Activated T-helper 1 cell treated with anti-CD3 and anti-CD28 coated beads, Interleukin-2, amount 50 U/mL, for 16 hours (primary cell): ENCODE measurements around the gene CCDC88A.
"Not testable (repeated sequence)": the region's sequence is repeated elsewhere in the genome, so short reads cannot be mapped to it uniquely, and the experiment has no call there.

ENCODE experiments used
- DNase-seq, 2 donors: peaks; one replicate each; pipeline ENCODE4 v3.0.0-alpha.2; 2020; ENCODE audit warnings: low read depth in 1 of 2, low spot score in 1 of 2

CCDC88A gene

GRCh38 chr2:55311444-55311870, 108.2 kb downstream of the CCDC88A start:
- DNase-seq = no peak

GRCh38 chr2:55309446-55309845, 110.2 kb downstream of the CCDC88A start:
- DNase-seq = no peak

DNA sequence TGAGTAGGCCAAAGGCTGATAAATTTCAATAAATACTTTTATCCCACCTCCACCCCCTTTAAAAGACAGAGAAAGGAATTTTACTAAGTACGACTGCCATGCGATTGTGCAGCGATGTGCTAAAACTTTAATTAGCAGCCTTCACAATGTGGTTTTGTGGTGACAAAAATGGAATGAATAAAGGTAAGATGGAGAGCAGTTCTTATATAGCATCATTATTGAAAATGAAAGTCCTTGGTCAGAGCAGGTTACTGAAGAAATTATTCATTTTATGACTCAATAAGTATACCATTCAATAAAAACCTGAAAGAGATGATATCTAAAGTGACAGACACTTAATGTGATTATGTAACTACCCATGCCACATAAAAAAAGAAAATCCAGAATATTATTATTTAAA, 117.4 kb downstream of the CCDC88A start:
- no peak for DNase-seq

DNA sequence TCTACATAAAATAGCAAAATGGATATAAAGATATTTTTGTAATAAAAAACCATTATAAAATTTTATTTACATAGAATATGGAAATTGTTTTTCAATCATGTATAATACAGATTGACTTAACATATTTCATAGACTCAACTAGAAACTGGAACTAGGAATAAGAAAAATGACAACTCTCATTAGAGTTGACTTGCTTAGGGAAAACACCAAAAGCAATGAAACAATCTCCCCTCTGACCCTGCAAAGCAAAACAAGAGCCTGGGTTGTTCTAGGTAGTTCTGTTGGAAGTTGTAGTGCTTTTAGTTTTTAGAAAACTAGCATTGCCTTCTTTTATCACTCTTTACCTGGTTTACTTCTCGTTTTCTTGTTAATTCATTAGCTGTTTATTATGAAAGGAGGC, 118.4 kb downstream of the CCDC88A start:
- DNase-seq = no peak

GRCh38 chr2:55296393-55296792, 123.3 kb downstream of the CCDC88A start:
- no peak for DNase-seq

- no peak for DNase-seq
These were observed 136.6 kb downstream of the CCDC88A start for GRCh38 chr2:55283083-55283482.

- peak; percentile 76 to 78 for DNase-seq
These were observed 137.3 kb downstream of the CCDC88A start for GRCh38 chr2:55282110-55282917.

DNA sequence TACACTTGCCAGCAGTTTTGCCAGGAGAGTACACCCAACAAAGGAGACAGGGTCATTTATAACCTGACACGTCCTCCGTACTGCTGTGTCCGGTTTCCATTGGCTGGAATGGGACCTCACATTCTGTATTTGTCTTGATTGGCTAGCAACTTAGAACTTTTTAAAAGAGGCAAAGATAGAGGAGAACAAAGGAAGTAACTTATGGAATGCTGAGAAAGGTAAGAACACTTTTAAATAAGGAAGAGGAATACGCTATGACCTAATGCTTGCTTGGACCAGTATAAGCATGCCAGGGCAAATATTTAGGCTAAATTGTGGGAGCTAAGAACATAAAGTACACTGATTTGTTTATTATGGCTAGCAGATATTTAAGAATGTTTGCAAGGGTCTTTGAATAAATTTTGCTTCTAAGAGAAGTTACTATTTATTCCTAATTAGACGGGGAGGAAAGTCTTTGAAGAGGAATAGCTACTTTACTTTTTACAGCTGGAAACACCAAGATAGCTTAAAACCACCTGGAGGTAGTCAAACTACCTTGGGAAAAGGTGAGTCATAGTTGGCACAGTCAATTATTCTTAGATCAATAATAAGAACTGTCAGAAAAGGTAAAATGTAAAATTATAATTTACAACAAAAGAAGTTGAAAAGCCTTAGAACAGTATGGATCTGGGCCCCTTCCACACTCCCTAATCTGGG, 138.7 kb downstream of the CCDC88A start:
- not testable (repeated sequence) for DNase-seq

DNA sequence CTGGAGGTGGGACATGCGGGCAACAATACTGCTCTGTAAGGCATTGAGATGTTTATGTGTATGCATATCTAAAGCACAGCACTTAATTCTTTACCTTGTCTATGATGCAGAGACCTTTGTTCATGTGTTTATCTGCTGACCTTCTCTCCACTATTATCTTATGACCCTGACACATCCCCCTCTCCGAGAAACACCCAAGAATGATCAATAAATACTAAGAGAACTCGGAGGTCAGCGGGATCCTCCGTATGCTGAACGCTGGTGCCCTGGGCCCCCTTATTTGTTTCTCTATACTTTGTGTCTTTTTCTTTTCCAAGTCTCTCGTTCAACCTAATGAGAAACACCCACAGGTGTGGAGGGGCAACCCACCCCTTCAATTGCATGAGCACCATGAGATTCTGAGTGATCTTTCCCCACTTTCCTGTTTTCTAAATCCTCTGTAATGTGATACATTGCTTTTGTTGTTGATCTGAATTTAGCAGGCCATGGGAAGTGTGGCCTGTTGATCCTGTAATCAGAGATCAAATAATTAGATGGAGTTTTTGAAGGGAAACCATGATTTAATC, 139.7 kb downstream of the CCDC88A start:
- DNase-seq = not testable (repeated sequence)

GRCh38 chr2:55279214-55279835, 140.3 kb downstream of the CCDC88A start:
- DNase-seq = not testable (repeated sequence)

- no peak for DNase-seq
These were observed 142.3 kb downstream of the CCDC88A start for GRCh38 chr2:55277310-55277709.

GRCh38 chr2:55274346-55274745, 145.3 kb downstream of the CCDC88A start:
- not testable (repeated sequence) for DNase-seq

GRCh38 chr2:55269645-55269990, 150.0 kb downstream of the CCDC88A start:
- DNase-seq = no peak

- DNase-seq = peak; percentile 81 to 82
These were observed 150.6 kb downstream of the CCDC88A start, which contains the start of gene MTIF2 for GRCh38 chr2:55268907-55269644. Gene MTIF2, minus strand, starts transcription at chr2:55269231. Its CDS starts 5,373 bp downstream, at chr2:55263858.

DNA sequence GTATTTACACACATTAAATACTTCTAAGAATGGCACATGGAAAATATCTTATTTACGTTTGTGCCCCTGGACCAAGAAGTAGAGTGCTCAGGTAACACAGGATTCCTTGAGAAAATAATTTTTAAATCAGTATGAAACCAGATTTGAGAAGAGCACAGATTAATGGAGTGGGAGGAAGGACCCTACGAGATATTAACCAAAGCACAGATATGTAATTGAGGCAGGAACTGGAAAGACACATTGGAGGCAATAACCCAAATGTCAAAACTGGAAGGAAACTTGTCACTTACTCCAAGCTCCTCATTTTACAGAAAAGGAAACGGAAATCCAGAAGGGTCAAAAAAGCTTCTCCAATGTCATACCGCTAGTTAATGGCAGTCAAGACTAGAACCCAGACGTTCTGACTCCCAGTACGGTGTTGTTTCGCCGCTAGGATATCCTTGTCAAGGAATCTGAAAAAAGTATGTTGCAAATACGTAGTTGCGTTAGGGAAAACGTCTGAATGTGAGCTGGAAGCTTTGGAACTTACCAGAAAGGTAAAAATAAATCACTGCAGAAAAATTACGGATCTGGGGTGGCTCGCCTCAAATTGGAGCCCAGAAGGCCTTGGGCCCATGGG, 151.3 kb downstream of the CCDC88A start:
- DNase-seq = no peak

DNA sequence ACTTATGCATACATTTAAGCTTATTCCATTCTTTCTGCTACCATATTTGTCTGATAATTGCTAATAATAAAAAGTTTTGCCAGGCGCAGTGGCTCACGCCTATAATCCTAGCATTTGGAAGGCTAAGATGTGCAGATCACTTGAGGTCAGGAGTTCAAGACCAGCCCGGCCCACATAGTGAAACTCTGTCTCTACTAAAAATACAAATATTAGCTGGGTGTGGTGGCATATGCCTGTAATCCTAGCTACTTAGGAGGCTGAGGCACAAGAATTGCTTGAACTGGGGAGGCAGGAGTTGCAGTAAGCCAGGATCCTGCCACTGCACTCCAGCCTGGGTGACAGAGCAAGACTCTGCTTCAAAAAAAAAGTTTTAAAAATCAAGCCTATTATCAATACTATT, 160.1 kb downstream of the CCDC88A start:
- not testable (repeated sequence) for DNase-seq

DNA sequence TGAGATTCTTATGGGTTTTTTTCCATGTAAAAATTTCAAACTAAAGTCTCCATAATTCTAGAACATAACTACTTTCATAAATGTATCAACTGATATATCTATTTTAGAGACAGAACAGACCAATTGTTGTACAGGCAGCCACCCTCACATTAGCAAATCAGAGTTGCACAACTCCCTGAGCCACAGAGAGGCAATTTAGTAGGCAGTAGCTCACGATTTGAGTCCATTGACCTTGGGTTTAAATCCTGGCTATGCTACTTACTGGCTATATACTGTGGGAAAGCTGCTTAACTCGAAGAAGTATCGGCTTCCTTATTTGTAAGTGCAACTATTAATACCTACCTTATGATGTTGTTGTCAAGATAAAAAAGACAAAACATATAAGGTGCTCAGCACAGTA, 166.8 kb downstream of the CCDC88A start:
- DNase-seq = no peak

DNA sequence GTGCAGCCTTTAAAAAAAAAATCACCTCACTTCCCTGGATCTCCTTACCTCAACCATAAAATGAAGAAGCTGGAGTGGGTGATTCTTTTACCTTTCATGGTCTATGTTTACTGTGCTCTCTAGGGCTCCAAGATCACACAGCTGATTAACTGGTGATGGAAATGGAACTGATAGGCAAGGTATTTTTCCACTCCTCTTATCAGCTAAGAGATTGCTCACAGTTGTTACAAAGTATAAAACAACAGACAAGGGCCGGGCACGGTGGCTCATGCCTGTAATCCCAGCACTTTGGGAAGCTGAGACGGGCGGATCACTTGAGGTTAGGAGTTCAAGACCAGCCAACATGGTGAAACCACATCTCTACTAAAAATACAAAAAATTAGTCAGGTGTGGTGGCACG, 172.6 kb downstream of the CCDC88A start:
- no peak for DNase-seq

- no peak for DNase-seq
These were observed 174.2 kb downstream of the CCDC88A start for GRCh38 chr2:55245411-55245810.

DNA sequence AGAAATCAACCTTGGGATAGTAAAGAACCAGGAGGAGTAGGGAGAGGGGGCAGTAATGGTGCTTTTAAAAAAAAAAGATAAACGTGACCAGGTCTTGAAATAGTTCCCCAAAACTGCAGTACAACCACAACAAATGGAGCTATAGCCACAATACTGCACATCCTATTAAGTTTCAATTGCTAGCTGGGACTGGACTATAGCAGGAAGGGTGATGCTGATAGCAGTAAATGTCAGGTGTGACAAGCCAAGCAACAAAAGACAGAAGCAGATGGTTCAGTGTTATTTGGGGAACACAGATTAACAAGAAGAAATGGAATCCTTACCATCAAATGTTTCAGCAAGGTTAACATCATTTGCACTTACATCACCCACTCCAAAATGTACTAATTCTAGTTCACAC, 177.0 kb downstream of the CCDC88A start:
- no peak for DNase-seq

DNA sequence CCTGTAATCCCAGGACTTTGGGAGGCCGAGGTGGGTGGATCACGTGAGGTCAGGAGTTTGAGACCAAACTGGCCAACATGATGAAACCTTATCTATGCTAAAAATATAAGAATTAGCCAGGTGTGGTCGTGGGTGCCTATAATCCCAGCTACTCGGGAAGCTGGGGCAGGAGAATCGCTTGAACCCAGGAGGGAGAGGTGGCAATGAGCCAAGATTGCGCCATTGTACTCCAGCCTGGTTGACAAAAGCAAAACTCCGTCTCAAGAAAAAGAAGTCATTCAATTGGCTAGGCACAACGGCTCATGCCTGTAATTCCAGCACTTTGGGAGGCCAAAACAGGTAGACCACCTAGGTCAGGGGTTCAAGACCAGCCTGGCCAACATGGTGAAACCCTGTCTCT, 178.1 kb downstream of the CCDC88A start:
- DNase-seq = not testable (repeated sequence)
